Gastrocnemius medialis (tissue), 4 donors: ENCODE data around the gene RPS23.

Source experiments
- POLR2A ChIP-seq, 2 donors: fragments of 450-650 bp; IDR thresholded peaks; one replicate each; pipeline ENCODE4 v1.6.1; 2017; ENCODE audit warnings: antibody characterized with exemption in 2 of 2, mild to moderate bottlenecking in 2 of 2, moderate library complexity in 2 of 2
- TF ChIP-seq, protein P1 (sequence below), 5 experiments: fragments of 450-650 bp in 3 of 5; fragments of 200-600 bp in 2 of 5; sonication (generic) in 2 of 5; IDR thresholded peaks in 4 of 5; conservative IDR thresholded peaks in 1 of 5; 1 replicate in 4 of 5; 2 replicates in 1 of 5; pipeline ENCODE4 v1.5.1; 2016 to 2019; ENCODE audit warnings: antibody characterized with exemption in 5 of 5, mild to moderate bottlenecking in 3 of 5, moderate library complexity in 3 of 5

DNA sequence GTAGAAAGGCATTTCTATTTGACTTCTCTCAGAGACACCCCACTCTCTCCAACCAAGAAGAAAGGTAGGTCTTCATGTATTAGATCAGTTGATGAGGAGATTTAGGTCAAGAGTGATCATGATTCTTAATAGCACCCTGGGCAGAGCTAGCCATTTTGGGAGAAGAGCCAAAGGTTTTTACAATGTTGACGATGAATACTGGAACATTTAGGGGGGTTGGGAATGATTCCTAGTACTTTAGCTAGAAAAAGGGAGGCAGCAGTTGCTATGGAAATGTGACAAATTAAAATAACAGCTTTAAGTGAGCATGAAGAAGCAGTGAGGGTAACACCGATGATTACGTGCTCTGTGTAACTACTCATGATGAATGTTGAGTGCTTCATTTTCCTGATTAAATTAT, 9.5 kb upstream of the RPS23 start:
- TF ChIP-seq, protein P1, sequence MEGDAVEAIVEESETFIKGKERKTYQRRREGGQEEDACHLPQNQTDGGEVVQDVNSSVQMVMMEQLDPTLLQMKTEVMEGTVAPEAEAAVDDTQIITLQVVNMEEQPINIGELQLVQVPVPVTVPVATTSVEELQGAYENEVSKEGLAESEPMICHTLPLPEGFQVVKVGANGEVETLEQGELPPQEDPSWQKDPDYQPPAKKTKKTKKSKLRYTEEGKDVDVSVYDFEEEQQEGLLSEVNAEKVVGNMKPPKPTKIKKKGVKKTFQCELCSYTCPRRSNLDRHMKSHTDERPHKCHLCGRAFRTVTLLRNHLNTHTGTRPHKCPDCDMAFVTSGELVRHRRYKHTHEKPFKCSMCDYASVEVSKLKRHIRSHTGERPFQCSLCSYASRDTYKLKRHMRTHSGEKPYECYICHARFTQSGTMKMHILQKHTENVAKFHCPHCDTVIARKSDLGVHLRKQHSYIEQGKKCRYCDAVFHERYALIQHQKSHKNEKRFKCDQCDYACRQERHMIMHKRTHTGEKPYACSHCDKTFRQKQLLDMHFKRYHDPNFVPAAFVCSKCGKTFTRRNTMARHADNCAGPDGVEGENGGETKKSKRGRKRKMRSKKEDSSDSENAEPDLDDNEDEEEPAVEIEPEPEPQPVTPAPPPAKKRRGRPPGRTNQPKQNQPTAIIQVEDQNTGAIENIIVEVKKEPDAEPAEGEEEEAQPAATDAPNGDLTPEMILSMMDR (IDR thresholded peaks at IDR 0.05 in 4 of 5, conservative IDR thresholded peaks at IDR 0.05 in 1 of 5): no peak
- TF ChIP-seq POLR2A (IDR thresholded peaks at IDR 0.05): no peak
